22Rv1 (cell line): Measurements from ENCODE around the gene NPPB.
"Not testable (repeated sequence)": the region's sequence is repeated elsewhere in the genome, so short reads cannot be mapped to it uniquely, and the experiment has no call there.

Experiments
- CTCF ChIP-seq: fragments of 450-650 bp; IDR thresholded peaks from 2 replicates; pipeline ENCODE4 v1.5.1; 2017; ENCODE audit warnings: mild to moderate bottlenecking
- ZFX ChIP-seq: fragments of 450-650 bp; IDR thresholded peaks from 2 replicates; pipeline ENCODE4 v1.6.1; 2017; ENCODE audit warnings: antibody characterized with exemption, borderline replicate concordance

GRCh38 chr1:11901446-11901845, 42.7 kb upstream of the NPPB start:
- TF ChIP-seq CTCF, ZFX: not testable (repeated sequence)
